SK-N-MC (cell line): Measurements from ENCODE around the gene STK26.
"Not testable (repeated sequence)": the region's sequence is repeated elsewhere in the genome, so short reads cannot be mapped to it uniquely, and the experiment has no call there.

ENCODE experiments used
- DNase-seq: peaks from one replicate; pipeline ENCODE4 v3.0.0-alpha.2; 2011; ENCODE audit warnings: low read depth, low spot score
- H3K27ac ChIP-seq: fragments of 200-600 bp; sonication (generic); 2 replicates; pipeline ENCODE4 v1.5.1; 2016; ENCODE audit warnings: mixed run types
- H3K36me3 ChIP-seq: fragments of 200-600 bp; sonication (generic); 2 replicates; pipeline ENCODE4 v1.6.1; 2017; ENCODE audit warnings: antibody characterized with exemption, low read length, mixed read lengths; ENCODE audit not compliant: insufficient read depth
- H3K4me3 ChIP-seq: fragments of 200-600 bp; sonication (generic); 2 replicates; pipeline ENCODE4 v1.5.1; 2016
- H3K9ac ChIP-seq: fragments of 200-600 bp; sonication (generic); 2 replicates; pipeline ENCODE4 v1.8.0; 2017; ENCODE audit warnings: mixed run types, mixed read lengths; ENCODE audit not compliant: insufficient read length
- H3K9me3 ChIP-seq: fragments of 200-600 bp; sonication (generic); 2 replicates; pipeline ENCODE4 v1.6.1; 2017; ENCODE audit warnings: low read depth, mild to moderate bottlenecking, antibody characterized with exemption, low read length, moderate library complexity, mixed read lengths
- EZH2 ChIP-seq: fragments of 200-600 bp; sonication (generic); IDR thresholded peaks from one replicate; pipeline ENCODE4 v1.6.1; 2017; ENCODE audit warnings: antibody characterized with exemption
- FOXP2 ChIP-seq: optimal IDR thresholded peaks from 2 replicates; pipeline ENCODE3; 2011; ENCODE audit warnings: mild to moderate bottlenecking, moderate library complexity; ENCODE audit not compliant: insufficient read depth; ENCODE audit errors: extremely low read length, control extremely low read depth
- POLR2AphosphoS5 ChIP-seq: IDR thresholded peaks from 2 replicates; pipeline ENCODE4 v1.6.1; 2012; ENCODE audit warnings: mild to moderate bottlenecking, low read depth, low read length, borderline replicate concordance

Gene STK26

GRCh38 chrX:132045456-132045855, 22.4 kb downstream of the STK26 start:
- no peak for DNase-seq
- H3K4me3 ChIP-seq: no peak overlapping the region
- no peak overlapping the region for H3K9ac ChIP-seq
- no peak for TF ChIP-seq FOXP2
- no peak for TF ChIP-seq EZH2
- no peak for TF ChIP-seq POLR2AphosphoS5
- no peaks in the 10 kb centered on the region for H3K9me3 ChIP-seq
- H3K27ac ChIP-seq: no peak overlapping the region
- no peaks in the 10 kb centered on the region for H3K36me3 ChIP-seq

- no peak for TF ChIP-seq FOXP2
- no peak for TF ChIP-seq POLR2AphosphoS5
- no peak for TF ChIP-seq EZH2
- H3K27ac ChIP-seq: no peak overlapping the region
- no peak for DNase-seq
- H3K9ac ChIP-seq: no peak overlapping the region
- H3K4me3 ChIP-seq: no peak overlapping the region
- no peaks in the 10 kb centered on the region for H3K9me3 ChIP-seq
- H3K36me3 ChIP-seq: no peaks in the 10 kb centered on the region
These were observed 23.4 kb downstream of the STK26 start for GRCh38 chrX:132046533-132046932.

GRCh38 chrX:132051778-132052177, 28.7 kb downstream of the STK26 start:
- H3K36me3 ChIP-seq, H3K9me3 ChIP-seq, DNase-seq, H3K27ac ChIP-seq, H3K4me3 ChIP-seq, H3K9ac ChIP-seq: not testable (repeated sequence)

GRCh38 chrX:132058050-132058449, 34.9 kb downstream of the STK26 start:
- no peaks in the 10 kb centered on the region for H3K36me3 ChIP-seq
- TF ChIP-seq POLR2AphosphoS5 (no peak), FOXP2 (no peak), EZH2 (no peak)

GRCh38 chrX:132058975-132059374, 35.9 kb downstream of the STK26 start:
- H3K4me3 ChIP-seq: no peak overlapping the region
- H3K27ac ChIP-seq: no peak overlapping the region
- no peaks in the 10 kb centered on the region for H3K9me3 ChIP-seq
- no peak for DNase-seq
- H3K9ac ChIP-seq: no peak overlapping the region
- H3K36me3 ChIP-seq: no peaks in the 10 kb centered on the region
- no peak for TF ChIP-seq EZH2
- no peak for TF ChIP-seq FOXP2
- TF ChIP-seq POLR2AphosphoS5: no peak

More at GRCh38 chrX:132058050-132058449, 34.9 kb downstream of the STK26 start:
- no peak overlapping the region for H3K9ac ChIP-seq
- no peak for DNase-seq
- no peaks in the 10 kb centered on the region for H3K9me3 ChIP-seq
- no peak overlapping the region for H3K27ac ChIP-seq
- H3K4me3 ChIP-seq: no peak overlapping the region

GRCh38 chrX:132059973-132060540, 37.0 kb downstream of the STK26 start:
- Histone ChIP-seq H3K4me3 (no peak overlapping the region), H3K9ac (no peak overlapping the region), H3K27ac (no peak overlapping the region), H3K36me3 (no peaks in the 10 kb centered on the region), H3K9me3 (no peaks in the 10 kb centered on the region)
- no peak for TF ChIP-seq EZH2
- no peak for DNase-seq

- Histone ChIP-seq H3K27ac (no peak overlapping the region), H3K4me3 (no peak overlapping the region), H3K9ac (no peak overlapping the region), H3K9me3 (no peaks in the 10 kb centered on the region), H3K36me3 (no peaks in the 10 kb centered on the region)
- no peak for DNase-seq
- TF ChIP-seq POLR2AphosphoS5: no peak
- TF ChIP-seq EZH2: no peak
- TF ChIP-seq FOXP2: no peak
These were observed 40.2 kb downstream of the STK26 start for GRCh38 chrX:132063334-132063733.

- TF ChIP-seq FOXP2 (no peak), EZH2 (no peak), POLR2AphosphoS5 (no peak)
These were observed 40.8 kb downstream of the STK26 start for GRCh38 chrX:132063862-132064261.

GRCh38 chrX:132068405-132068804, 45.3 kb downstream of the STK26 start:
- H3K4me3 ChIP-seq: no peak overlapping the region
- no peak for DNase-seq
- no peak overlapping the region for H3K27ac ChIP-seq
- no peak overlapping the region for H3K9ac ChIP-seq
- 0 out of 2 replicates have a peak, but pooled peaks cover 3% of the 10 kb centered on the region for H3K36me3 ChIP-seq
- TF ChIP-seq POLR2AphosphoS5: no peak
- H3K9me3 ChIP-seq: no peaks in the 10 kb centered on the region

More at GRCh38 chrX:132063862-132064261, 40.8 kb downstream of the STK26 start:
- H3K4me3 ChIP-seq: no peak overlapping the region
- no peak for DNase-seq
- no peak overlapping the region for H3K9ac ChIP-seq
- no peaks in the 10 kb centered on the region for H3K9me3 ChIP-seq
- H3K36me3 ChIP-seq: no peaks in the 10 kb centered on the region
- no peak overlapping the region for H3K27ac ChIP-seq

GRCh38 chrX:132071254-132071653, 48.2 kb downstream of the STK26 start:
- Histone ChIP-seq H3K4me3 (no peak overlapping the region), H3K36me3 (0 out of 2 replicates have a peak, but pooled peaks cover 3% of the 10 kb centered on the region), H3K27ac (no peak overlapping the region), H3K9me3 (no peaks in the 10 kb centered on the region), H3K9ac (no peak overlapping the region)
- DNase-seq: no peak
- TF ChIP-seq EZH2 (no peak), POLR2AphosphoS5 (no peak), FOXP2 (no peak)
